ENCODE results near the gene KLHL5.
"Not testable (repeated sequence)": the region's sequence is repeated elsewhere in the genome, so short reads cannot be mapped to it uniquely, and the experiment has no call there.

GRCh38 chr4:39138227-39138626 is 76.2 kb downstream of the KLHL5 start:
- TF ChIP-seq EZH2 (IDR thresholded peaks at IDR 0.05; ENCODE audit: insufficient read depth, poor library complexity, severe bottlenecking); EZH2phosphoT487 (IDR thresholded peaks at IDR 0.05; ENCODE audit: insufficient read depth, low read depth): not testable (repeated sequence)
